ENCODE results near the gene KRTAP10-8.

- TF ChIP-seq CTCF (conservative IDR thresholded peaks at IDR 0.05; ENCODE audit: low read depth, low read length) (no peak), EZH2 (IDR thresholded peaks at IDR 0.05; ENCODE audit: low read length, unreplicated experiment) (no peak)
These were observed 42.0 kb downstream of the KRTAP10-8 start for GRCh38 chr21:44653656-44654575.
